CD4-positive, alpha-beta T cell treated with Interleukin-12 subunit alpha and Interleukin-12 subunit beta, for 1 hour (primary cell): ENCODE measurements around the gene UBL4A.
"Not testable (repeated sequence)": the region's sequence is repeated elsewhere in the genome, so short reads cannot be mapped to it uniquely, and the experiment has no call there.

Experiments used
- DNase-seq: peaks from one replicate; pipeline ENCODE4 v3.0.0-alpha.2; 2020

The UBL4A gene

DNA sequence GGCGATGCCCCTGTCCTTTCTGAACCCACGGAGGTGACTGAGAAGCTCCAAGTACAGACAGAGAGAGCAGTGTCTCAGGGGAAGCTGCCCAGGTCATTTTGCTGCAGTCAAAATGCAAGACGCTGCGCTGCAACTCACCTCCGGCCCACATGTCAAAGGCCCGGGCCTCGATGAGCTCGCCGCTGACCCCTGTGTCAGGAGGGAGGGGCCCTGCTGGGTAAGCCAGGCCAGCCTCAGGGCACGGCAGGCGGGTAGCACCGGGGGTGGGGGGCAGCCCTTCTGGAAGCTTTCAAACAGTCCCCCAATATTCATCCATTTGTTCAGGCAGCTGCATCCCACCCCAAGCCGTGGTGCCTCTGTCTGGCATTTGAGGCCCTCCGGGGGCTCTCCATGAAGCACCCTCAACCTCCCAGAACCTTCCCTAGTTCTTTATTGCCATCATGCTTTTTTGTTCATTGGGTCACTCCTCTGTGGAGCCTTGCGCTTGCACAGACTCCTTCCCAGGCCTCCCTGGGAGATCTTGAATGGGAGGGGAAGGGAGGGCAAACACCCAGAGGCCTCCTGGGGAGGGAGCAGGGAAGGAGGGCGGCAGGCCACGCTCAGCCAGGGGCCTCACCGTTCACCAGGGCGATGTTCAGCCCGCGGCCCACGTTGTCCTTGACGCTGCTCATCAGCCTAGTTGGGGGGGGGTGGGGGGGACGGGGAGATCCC, 21.4 kb upstream of the UBL4A start:
- DNase-seq = no peak

DNA sequence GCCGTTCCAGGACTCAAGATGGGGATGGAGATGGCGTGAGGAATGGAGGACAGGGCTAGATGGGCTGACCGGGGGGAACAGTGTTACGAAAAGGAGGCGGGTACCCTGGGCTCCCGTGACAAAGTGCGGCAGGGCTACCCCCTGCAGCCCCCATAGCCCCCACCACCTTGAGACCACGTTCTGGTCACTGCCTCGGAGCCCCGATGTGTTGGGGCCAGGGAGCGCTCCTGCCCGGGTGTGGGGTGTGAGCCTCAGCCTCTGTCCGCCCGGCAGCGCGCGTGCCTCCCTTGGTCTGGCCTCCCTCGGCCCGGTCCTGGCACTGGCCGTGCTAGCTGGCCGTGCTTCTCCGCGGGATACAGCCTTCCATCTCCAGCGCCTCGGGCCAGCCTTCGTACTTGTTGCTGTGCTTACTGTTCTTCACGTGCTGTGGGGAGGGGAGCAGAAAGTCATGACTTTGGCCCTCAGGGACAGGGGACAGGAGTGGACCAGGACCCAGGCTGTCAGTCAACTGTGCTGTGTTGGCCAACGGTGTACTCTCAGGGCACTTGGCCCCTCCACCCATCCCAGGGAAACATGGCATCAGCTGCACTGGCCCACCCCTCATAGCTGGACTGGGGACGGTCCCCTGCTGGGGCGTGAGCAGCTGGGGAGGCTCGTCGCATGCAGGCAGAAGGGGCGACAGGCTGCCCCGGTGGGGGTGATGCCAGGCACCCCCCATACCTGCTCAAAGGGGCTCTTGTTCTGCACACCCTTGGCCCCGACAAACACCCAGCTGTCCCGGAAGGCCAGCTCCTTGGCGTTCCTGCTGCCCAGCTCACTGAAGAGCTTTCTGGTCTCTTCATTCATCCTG, 20.3 kb upstream of the UBL4A start:
- DNase-seq = no peak

DNA sequence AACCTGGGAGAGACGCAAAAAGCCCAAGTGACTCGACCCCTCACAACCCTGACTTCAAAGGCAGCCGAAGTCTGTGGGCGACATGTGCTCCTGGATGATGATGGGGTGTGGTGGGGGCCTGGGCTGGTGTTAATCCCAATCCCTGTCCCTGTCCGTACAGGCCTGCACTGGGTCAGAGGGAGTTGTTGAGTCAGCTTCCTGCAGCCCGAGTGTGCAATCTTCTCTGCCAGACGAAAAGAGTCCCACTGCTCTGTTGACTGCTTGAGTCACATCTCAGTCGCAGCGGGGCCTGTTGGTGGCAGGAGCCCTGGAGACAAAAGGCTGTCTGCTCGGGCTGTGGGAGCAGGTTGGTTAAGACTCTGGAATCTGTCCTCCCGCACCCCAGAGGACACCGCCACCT, 19.3 kb upstream of the UBL4A start:
- DNase-seq = no peak

DNA sequence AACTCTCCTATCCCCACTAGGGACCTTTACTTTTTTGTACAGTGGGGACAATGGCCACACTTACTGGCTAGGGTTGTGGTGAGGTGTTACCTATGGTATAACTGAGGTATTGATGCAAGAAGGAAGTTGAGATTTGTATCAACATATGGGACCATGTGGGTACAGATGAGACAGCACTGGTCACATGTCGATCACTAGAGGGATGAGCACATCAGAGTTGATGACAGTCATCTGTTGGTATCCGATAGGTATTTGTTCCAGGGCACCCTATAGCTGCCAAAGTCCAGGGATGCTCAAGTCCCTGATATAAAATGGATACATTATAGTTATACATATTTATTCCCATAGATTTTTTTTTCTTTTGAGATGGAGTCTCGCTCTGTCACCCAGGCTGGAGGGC, 16.6 kb upstream of the UBL4A start:
- no peak for DNase-seq

DNA sequence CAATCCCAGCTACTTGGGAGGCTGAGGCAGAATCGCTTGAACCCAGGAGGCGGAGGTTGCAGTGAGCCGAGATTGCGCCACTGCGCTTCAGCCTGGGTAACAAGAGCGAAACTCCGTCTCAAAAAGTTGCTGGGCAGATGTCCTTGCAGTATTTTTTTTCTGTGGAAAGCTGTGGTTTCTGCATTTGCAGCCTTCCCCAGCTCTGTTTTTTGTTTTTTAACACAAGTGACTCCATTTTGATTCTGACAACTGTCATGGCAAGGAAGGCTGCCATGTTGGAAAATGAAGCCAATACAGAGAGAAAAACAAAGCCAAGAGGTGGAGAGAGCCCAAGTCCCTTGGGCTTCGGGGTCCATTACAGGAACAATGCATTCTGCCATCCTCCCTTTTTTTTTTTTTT, 15.7 kb upstream of the UBL4A start:
- no peak for DNase-seq

DNA sequence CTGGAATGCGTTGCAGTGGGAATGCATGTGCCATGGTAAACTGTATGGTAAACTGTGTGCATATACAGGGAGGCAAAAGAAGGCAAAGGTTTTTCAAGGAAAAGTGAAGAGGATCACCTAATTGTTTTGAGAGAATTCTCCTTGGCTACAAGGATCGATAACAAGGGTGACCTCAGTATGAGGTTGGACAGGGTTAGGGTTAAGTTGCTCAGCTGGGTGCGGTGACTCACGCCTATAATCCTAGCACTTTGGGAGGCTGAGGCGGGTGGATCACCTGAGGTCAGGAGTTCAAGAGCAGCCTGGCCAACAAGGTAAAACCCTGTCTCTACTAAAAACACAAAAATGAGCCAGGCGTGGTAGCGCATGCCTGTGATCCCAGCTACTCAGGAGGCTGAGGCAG, 15.0 kb upstream of the UBL4A start:
- not testable (repeated sequence) for DNase-seq

DNA sequence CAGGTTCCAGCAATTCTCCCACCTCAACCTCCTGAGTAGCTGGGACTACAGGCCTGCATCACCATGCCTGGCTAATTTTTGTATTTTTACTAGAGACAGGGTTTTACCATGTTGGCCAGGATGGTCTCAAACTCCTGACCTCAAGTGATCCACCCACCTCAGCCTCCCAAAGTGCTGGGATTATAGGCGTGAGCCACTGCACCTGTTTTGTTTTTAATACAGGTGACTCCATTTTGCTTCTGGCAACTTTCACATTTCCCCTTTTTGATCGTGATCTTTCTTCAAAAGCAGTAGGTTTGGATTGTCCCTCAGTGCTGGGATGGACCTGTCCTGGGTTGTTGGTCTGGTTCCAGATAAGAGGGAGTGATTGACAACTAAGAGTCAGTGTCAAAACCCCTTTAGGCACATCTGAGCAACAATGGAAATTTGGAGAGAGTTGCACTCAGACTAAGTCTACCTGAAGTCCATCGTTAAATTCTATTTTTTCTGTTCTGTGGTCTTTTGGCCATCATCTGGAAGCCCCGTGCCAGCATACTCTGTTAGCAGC, 10.2 kb upstream of the UBL4A start:
- not testable (repeated sequence) for DNase-seq

DNA sequence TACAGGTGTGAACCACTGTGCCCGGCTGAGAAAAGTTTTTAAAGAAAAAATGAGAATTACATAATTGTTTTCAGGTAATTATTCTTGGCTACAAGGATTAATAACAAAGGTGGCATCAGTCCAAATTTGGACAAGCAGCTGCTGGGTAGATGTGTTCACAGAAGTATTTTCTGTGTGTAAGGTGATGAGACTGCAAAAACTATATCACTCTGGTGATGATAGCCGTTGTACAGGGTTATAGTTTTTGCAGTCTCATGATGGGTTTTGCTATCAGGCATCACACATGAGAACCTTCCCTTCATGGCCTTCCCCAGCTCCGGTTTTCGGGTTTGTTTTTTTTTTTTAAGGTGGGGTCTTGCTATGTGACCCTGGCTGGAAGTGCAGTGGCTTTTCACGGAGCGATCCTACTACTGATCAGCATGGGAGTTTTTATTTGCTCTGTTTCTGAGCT, 9.1 kb upstream of the UBL4A start:
- DNase-seq = no peak

DNA sequence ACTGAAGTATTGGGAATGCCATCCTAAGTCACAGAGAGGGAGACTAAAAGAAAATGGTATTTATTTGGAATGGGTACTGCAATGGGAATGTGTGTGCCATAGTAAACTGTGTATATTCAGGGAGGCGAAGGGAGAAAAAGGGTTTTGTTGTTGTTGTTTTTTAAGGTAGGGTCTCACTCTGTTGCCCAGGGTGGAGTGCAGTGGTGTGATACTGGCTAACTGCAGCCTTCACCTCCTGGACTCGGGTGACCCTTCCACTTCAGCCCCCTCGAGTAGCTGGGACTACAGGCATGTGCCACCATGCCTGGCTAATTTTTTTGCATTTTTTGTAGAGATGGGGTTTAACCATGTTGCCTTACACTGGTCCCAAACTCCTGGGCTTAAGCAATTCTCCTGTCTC, 8.3 kb upstream of the UBL4A start:
- DNase-seq = no peak

DNA sequence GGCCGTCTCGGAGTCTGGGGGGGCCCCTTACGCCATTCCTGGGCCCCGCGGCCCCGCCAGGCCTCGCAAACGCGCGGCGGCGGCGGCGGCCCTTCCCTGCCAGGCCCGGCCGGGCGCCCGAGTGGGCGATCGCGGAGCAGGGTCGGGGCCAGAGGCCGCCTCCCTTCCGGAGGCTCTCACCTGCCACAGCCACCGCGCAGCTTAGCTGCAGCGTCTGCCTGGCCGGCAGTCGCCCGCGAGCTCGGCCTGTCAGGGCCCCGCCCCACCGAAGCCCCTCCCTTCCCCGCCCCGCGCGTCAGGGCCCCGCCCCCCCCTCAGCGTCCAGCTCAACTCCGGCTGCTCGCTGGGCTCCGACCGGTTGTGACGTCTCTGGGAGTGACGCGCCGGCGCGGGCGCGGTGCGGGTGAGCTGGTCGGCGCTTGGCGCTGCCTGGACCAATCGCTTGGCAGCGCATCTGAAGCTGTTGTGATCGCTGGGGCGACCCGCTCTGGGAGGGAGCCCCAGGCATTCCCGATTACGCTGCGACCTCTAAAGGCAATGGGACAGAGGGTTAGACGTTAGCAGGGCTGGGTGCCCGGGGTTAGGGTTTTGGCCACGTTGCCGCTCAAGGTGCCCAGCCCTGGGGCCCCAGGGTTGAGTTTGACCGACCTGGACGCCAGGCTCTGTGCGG, 4.1 kb upstream of the UBL4A start, which contains the start of gene SLC10A3:
SLC10A3 (minus strand) TSS at position 216 of the 670 bp plus-strand sequence. CDS start 1,689 bp downstream, outside the sequence.
- peak; percentile 94 for DNase-seq

DNA sequence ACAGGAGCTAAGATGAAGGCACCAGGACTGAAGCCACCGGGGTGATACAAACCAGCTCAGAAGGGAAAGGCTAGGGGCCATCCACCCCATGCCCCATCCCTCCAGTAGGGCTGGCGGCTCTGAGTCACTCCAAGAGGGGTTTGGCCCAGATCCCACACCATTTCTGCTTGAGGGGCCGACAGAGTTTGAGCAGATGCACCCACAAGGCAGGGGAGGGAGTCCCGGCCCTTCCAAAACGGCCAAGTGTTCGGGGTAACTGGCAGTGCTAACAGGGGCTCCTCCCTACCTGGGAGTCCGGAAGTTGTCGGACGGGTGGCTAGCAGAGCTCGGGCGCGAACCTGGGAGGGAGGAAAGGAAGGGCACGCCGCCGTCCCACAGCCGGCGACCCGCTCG, 3.6 kb upstream of the UBL4A start:
- DNase-seq = no peak

DNA sequence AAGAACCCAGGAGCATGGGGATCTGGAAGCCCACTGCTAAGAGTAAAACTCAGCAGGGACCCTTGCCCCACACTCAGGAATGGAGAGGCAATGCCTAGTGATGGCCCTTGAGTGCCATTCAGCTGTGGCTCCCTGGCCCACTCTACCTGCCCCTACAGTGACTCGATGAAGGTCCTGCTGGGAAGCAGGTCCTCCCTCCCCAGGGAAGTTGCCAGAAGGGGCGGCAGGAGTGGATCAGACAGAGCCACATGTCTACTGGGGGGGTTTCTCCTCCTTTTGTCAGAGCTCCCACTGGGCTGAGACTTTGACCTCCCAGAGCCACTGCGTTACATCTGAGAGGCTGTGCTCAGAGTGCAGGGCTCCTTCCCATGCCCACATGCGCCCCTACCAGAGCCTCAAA, 2.8 kb upstream of the UBL4A start:
- DNase-seq = no peak

DNA sequence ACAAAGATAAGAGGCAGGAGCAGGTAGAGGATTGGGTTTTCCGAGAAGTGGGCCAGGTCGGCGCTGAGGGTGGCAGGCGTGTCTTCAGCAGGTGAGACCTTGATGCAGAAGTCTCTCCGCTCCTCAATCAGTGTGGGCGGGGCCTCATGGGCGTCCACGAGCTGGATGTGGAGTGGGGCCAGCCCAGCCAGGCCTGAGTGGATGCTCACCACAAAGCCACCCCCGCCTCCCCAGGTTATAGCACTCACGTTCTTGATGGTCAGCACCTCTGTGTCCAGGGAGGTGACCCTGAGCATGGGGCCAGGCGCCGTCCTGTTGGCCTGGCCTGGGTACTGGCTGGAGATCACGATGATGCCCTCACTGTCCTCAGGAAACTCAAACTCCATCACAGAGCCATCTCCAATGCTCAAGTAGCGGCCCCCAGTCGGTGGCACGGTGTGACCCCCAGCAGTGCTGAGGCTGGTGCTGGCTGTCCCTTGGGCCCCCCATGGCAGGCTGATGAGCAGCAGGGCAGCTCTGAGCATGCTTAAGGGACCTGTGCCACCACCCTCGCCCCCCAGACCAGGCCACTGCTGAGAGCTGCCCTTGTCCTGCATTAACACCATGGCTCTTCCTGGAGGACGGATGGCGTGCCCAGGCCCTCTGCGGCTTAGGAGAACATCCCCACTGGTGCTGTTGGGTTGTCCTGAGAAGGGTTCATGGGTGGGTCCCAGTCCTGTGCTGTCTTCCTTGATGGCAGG, 2.1 kb upstream of the UBL4A start:
- no peak for DNase-seq

DNA sequence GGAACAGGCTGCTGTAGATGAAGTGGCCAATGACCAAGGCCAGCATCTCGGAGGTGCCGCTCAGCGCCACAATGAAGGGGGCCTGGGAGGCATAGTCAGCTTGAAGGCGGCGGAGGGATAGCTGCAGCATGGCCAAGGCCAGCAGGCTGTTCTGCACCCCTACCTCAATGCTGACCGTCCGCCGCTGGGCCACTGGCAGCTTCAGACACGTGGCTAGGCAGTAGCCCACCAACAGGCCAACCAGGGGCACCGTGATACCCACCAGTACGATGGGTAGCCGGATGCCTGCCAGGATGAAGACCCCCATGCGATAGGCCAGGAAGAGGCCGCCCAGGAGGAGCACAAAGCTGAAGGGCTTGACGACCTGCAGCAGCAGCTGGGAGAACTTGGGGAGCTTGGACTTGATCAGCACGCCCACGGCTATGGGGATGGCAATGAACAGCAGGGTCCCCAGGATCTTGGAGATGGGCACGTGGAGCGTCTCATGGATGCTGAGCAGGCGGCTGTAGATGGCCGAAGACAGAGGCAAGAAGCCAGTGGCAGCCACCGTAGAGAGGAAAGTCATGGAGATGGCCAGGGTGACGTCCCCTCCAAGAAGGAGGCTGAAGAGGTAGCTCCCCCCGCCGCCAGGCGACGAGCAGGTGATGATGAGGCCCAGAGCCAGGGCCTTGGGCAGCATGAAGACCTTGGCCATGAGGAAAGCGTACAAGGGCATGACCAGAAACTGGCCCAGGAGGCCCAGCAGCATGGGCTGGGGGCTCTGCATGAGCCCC, 1.3 kb upstream of the UBL4A start:
- DNase-seq = no peak

DNA sequence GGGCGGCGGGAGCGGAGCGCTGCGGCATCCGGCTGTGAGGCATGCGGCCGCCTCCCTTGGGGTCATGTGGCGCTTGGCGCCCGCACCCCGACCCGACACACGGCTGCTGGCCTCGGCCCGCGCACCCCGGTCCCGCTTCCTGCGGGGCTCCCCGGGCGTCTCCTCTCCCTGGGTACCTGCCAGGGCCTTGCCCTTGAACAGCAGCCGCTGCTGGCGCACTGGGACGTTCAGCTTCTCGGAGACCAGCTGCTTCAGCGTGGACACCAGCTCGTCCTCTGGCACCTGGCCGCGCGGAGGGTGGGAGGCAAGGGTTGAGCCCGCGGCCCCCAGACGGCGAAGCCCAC, 391 bp downstream of the UBL4A start:
- peak; percentile 44 for DNase-seq

DNA sequence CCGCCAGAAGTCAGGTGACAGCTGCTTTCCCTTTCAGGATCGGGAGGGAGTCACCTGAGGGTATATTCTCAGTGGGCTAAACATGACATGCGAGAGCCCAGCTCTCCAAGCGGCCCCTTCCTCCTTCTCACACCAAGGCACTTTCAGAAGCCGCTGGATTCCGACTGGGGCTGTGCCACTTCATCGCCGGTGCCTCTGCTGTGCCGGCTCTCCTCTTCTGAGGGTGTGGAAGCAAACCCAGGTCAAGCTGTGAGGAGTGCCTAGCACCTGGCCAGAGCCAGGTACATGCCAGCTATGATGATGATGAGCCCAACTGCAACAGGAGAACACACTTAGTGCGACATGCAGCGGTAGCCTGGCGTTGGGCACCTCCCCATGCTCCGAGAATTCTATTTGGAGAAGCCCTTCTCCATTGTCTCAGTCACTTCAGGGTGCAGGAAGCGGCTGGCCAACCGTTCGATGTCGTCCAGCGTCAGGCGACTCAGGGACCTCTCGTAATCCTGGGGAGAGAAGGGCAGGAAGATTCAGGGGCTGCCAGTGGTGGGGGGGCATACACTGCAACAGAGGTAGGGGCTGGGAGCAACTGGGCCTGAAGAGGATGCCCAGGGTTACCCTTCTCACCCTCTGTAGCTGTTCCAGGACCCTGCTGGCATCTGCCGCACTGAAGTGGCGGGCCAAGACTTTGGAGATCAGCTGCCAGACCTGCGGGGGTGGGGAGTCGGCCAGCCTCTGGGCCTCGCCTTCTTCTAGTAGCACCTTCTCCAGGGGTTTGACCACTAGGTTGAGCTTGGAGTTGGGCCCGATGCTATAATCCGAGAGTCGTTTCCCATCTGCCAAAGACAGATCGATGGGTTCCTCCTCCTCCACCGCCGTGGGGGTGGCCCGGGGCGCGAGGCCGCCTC, 1.0 kb downstream of the UBL4A start:
- DNase-seq = no peak

DNA sequence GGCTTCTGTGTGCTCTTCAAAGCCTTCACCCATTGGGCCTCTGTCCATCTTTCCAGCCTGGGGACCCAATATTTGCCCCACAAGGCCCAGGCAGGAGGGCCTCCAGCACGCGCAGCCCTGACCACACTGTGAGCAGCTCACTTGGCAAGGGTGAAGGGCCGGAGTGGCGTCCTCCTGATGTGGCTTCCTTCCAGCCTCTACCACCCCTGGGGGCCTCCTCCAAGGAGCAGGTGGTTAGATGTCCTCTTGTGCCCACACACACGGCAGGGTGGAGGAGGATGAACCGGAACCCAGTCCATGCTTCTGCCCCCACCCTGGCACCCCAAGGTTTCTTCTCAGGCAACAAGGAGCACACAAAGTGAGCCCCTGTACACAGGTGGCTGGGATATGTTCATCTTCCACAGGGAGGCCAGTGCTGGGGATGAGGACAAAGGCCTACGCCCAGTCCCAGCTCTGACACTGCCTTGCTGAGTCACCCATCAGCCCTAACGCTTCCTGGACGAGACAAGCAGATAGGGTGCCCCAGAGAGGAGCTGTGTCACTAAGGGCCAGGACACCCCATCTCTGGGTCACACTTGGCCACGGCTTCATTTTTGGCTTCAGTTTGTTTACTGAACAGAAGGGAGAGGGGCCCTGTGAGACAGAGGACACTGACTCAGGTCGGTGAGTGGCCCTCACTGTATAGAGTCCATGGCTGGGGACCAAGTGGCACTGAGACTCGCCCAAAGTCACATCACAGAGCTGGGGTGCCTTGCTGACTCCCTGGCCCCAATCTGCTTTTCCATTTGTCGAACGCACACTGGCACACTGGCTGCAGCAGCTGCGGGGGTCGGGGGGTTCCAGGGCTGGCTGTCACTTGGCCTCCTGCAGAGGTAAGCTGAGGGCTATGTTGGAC, 1.9 kb downstream of the UBL4A start:
- no peak for DNase-seq

DNA sequence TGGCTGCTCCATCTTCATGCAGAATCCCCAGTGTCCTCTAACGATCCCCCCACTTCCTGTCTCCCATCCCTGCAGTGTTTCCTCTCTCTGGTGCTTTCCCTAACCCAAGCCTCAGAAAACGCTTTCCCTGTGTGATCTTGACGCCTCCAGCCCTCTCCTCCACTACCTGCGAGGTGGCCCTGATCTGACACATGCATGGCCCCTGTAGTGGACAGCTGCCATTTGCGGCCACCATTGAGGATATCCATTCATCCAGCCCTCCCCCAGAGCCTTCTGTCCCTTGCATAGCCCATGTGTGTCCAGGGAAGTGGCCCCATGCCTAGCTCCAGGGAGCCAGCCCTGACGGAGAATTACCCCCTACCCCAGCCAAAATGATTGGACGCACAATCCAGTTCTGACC, 3.1 kb downstream of the UBL4A start:
- no peak for DNase-seq

DNA sequence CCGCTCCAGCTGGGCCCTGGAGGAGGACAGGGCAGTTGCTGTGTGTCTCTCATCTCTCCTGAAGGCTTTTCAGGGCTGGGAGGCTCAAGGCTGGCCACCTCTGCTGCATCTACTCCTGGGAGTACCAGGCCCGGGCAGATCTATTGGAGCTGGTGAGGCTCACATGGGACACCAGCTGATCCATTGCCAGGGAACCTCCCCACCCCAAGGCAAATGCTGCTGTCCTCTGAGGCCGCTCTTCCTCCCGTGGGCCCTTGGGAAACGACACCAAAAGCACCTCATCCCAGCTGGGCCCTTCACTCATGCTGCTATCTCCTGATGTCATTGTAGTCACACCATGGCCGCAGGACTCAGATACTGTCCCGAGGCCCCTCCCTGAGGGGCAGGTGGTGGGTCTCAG, 3.6 kb downstream of the UBL4A start:
- DNase-seq = no peak
